NCI-H345 treated with DMSO at 0.1 percent for 48 hours (cell line): Measurements from ENCODE around the gene PKD1.

Experiments
- DNase-seq: peaks from one replicate; lab custom pipeline; 2025; ENCODE audit not compliant: unreplicated experiment; lab: John Stamatoyannopoulos, UW

The PKD1 gene

DNA sequence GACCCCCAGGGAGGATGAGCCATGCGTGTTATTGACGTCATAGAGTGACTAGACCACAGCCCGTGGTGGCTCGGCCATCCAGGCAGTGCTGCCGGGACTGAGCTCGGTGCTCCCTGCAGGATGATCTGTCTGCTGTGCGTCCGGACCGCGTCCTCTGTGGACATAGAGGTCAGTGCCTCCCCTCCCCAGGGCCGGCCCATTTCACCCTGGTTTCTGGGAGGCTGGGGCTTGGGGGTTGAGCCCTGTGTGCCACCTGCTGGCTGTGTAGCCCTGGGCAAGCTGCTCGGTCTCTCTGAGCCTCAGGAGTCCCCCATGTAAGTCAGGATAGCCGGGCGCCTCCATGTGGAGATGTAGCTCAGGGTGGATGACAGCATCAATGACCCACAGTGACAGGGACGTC is 79.6 kb downstream of the PKD1 start:
- DNase-seq, result no peak

DNA sequence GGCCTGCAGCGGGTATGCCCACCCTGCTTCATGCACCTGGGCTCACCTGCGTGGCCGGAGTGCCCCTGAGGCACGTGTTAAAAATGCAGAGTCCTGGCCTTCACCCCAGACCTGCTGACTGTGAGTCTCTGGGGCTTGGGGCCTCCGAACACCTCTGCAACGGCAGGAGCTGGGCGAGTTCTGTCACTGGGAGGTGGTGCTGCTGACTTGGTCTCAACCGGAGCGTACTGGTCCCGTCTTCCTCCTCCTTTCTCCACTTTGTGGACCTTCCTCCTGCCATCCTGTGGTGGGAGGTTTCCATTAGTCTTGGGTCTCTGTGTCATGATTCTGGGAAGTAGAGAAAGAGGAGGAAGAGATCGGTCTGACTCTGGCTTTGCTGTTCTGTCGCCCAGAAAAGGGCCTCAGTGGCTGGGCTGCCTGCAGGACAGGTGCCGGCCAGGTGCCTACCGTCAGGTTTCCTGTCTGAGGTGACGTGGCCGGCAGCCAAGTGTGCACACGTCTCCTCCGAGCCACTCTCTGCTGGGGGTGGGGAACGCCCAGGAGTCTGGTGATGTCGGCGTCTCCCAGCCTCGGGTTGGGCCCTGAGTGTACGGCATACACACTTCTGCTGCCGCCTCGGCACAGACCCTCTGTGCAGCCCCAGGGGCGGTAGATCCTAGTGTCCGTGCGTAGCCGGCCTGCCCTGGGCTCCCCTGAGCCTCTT is 81.0 kb downstream of the PKD1 start:
- peak; percentile 60 for DNase-seq

DNA sequence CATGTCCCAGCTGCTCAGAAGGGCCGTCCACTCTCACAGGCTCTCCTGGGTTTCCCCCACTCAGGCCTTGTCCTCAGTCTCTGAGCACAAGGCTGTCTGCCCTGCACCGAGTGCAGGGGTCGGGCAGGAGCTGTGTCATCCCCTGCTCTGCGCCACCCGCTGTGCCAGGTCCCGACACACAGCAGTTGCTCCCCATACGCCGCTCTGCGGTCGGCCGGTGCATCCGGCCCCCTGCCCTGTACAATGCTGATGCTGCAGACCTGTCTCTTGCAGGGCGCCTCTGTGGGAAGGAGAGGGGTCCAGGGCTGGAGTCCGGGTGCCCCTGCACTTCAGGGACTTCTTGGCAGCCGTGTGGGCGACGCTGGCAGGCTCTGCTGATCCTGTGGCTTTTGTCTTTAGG is 81.8 kb downstream of the PKD1 start:
- DNase-seq, result no peak

DNA sequence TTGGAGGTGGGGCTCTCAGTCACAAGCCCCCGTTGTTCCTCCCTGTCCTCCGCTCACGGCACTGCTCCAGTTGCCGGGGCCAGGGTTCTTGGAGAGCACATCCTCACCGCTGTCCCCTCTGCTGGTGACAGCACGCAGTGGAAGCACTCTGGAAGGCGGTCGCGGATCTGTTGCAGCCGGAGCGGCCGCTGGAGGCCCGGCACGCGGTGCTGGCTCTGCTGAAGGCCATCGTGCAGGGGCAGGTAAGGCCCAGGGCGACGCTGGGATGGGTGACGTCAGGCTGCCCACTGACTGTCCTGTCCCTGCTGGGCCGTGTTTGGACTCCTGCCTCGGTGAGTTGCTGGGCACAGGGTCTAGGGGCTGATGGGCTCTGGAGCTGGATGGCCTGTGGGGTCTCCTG is 82.5 kb downstream of the PKD1 start:
- no peak for DNase-seq

DNA sequence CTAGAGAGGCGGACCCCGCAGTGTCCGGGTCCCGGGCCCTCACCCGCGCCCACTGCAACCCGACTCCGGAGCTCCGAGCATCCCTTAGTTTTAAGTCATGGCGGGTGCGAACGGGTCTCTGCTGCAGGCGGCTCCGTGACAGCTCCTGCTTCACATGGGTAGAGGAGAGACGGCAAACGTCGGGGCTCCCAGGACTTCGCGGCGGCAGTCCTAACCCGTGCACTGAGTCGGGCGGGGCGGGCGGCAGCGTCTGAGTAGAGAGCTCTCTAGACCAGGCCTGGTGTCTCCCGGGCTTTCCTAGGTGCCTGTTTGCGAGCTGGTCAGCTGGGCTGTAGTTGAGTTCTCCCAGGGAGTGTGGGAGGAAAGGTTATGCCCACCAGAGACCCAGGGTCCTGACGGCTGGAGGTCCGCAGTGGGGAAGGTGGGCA is 87.6 kb downstream of the PKD1 start:
- DNase-seq, result no peak

DNA sequence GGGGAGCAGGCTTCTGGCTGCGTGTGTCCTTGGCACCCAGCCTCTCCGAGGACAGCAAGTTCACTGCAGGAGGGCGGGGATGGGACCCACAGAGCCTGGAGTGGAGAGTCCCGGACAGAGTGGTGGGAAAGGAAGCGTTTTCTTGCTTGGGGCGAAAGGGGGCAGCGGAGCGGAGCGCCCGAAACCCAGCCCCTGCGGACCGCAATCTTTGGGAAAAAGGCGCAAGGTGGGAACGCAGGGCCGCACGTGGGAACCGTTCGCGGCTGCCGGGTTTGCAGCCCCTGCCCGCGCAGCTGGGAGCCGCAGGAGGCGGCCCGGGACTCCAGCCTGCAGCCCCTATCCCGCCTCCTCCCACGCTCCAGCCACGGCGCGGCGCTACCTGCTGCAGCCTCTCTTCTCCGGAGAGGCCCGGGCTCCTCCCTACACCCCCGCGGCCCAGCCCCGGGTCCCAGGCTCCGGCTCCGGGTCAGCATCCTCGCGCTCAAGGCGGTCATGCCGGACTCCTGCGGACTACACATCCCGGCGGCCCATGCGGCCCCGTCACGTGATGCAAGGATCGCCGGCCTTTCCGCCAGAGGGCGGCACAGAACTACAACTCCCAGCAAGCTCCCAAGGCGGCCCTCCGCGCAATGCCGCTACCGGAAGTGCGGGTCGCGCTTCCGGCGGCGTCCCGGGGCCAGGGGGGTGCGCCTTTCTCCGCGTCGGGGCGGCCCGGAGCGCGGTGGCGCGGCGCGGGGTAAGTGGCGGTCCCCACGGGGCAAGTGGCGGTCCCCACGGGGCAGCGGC is 88.2 kb downstream of the PKD1 start, which contains the start of the genes NTHL1 and TSC2:
Gene NTHL1, minus strand, starts transcription at position 505 of the 786 bp plus-strand sequence. Its CDS starts 11 bp downstream, at position 494.
Gene TSC2, plus strand, starts transcription at position 656 of the 786 bp plus-strand sequence. CDS start 631 bp downstream, outside the sequence.
- peak; percentile 91 for DNase-seq

DNA sequence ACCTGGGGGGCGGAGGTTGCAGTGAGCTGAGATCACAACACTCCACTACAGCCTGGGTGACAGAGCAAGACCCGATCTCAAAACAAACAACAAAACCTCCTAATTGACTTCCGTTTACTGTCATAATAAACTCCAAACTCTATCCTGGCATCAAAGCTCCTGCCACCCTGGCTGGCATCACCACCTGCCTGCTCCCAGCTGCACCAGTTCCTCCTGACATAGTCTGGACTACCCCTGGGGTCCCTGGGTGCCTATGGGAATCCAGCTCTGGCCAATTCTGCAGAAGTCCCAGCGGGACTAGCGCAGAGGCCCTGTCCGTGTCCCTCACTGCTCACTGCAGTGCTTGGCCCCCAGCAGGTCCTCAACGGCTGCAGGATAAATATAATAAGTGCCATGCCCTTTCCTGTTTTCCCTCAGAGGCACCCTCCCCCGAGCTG is 88.8 kb downstream of the PKD1 start:
- DNase-seq, result no peak

DNA sequence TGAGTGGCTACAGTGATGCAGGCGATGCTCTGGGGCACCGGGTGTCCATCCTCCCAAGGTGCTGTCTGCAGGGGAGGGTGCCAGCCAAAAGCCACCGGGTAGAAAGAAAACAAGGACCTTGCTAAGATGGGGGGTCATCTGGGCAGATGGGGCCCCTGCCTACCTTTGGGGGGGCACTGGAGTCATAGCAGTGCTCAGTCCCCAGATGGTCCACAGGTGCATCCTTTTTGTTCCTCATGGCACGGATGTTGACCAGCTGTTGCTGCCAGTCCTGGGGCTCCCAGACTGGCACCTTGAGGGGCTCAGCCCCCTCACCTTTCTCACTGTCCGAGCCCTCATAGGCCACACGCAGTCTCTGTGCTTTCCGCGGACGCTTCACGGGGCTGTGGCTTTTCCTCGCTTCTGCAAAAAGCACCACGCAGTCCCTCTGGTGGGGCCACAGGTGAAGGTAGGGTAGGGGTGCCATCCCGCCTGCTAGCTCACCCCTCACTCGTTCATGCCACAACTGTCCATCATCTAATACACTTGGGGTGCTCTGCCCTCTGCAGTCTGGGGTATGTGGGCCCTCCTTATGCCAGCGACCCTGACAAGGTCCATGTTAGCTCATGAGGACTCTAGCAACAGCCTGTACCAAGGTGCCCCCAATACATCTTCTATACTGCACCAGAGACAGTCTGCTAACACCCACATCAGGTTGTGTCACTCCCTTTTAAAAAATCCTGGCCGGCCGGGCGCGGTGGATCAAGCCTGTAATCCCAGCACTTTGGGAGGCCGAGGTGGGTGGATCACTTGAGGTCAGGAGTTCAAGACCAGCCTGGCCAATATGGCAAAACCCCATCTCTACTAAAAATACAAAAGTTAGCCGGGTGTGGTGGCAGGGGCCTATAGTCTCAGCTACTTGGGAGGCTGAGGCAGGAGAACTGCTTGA is 89.5 kb downstream of the PKD1 start:
- DNase-seq, result no peak

DNA sequence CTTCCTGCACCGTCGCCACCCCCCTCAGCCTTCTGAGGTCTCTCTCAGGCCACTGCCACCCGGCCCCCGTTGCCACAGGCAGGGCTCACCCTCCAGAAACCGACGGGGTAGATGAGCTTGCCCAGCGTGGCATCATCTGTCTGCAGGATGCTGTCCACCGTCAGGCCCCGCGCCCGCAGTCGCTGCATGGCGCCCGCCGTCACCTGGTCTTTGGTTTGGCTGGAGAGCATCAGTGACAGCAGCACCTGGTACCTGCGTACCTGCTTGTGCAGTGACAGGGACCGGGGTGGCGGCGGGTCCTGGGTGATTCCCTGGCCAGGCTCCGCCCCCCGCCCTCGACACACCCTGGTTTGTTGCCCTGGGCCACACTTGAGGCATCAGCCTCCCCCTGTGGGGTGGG is 91.2 kb downstream of the PKD1 start:
- no peak for DNase-seq

DNA sequence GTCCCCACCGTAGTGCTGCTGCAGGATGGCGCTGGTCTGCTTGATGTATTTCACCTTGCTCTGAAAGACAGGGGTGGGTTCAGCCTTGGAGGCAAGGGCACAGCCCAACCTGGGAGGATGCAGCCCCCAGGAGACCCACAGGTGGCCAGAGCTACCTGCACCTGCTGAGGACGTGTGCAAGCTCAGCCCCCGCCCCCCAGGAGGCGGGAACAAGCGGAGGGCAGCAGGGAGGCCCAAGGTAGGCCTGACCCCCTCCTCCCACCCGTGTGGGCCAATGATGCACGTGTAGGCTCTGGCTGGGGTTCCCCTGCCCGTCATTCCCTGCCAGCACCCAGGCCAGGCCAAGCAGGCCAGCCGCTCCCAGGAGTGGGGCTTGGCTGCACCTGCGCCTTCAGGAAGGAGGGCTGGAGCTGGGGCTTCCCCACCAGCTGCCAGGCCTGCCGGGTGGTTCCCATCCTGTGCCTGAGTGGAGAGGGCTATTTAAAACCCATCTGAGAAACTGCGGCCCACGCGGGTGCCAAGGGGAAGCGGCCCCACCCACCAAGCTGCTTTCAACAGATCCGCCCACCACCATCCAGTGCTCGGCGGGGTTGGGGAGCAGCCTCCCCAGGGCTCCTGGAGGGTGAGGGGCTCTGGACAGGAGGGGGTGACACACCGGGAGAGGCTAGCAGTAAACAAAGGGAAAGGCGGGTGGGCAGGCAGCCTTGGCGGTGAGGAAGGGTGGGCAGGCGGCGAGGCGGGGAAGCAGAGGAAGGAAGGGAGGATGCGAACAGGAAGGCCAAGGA is 91.8 kb downstream of the PKD1 start:
- no peak for DNase-seq

DNA sequence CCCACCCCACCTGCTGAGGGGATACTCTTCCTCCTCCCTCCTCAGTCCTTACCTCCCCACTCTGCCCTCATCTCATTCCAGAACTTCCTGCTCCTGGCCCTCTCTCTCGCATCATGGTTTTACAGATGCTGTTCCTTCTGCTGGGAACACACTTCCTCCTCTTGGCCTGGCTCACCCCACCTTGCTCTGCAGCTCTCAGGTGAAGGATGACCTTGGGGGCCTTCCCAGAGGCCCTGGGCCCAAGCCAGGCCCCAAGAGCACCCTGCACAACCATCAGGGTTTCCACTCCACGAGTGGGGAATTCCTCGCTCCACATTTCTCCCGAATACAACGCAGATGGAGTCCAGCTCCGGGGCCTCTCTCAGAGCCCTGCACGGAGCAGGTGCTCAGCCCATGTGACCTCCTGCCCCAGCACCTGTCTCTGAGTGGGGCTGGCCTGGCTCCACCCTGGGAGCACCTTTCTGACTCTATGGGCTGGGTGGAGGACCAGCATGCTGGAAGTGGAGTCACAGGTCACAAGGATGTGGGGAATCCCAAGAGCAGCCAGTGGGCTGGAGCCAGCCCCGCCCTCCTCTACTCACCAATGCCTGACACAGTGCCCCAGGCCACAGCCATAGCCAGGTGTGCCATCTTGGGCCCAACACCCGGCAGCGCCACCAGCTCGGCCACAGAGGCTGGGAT is 92.6 kb downstream of the PKD1 start:
- DNase-seq, result no peak

DNA sequence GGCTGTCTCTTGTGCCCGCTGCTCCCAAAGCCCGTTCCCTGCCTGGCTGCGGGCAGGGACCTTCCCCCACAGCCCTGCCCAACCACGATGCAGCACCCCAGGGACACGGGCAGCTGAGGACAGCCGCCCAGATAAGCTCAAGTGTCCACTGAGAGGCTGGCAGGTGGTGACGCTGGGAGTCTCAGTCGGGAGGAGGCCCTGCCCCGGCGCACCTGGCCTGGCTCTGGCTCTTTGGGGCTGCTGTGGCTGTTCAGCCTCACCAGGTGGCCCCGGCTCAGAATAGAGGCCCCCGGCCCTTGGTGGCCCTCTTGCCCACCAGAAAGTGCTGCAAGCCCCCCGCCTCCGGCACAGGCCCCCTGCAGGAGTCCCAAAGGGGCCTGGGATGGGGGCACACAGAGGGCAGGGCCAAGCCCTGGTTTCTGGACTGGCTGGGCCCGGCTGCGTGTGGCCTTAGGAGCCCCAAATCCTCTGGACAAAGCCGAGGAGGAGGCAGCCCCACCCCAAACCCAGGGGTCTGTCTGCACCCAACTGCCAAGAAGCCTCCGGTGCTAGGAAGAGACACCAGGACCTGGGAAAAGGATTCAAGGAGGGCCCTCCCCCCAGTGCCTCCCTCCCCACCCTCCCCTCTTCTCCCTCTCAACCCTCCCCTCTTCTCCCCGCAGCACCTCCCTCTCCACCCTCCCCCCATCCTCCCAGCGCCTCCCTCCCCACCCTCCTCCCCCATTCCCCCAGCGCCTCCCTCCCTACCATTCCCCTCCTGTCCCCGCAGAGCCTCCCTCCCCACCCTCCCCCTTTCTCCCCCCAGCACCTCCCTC is 93.3 kb downstream of the PKD1 start:
- peak; percentile 82 for DNase-seq

DNA sequence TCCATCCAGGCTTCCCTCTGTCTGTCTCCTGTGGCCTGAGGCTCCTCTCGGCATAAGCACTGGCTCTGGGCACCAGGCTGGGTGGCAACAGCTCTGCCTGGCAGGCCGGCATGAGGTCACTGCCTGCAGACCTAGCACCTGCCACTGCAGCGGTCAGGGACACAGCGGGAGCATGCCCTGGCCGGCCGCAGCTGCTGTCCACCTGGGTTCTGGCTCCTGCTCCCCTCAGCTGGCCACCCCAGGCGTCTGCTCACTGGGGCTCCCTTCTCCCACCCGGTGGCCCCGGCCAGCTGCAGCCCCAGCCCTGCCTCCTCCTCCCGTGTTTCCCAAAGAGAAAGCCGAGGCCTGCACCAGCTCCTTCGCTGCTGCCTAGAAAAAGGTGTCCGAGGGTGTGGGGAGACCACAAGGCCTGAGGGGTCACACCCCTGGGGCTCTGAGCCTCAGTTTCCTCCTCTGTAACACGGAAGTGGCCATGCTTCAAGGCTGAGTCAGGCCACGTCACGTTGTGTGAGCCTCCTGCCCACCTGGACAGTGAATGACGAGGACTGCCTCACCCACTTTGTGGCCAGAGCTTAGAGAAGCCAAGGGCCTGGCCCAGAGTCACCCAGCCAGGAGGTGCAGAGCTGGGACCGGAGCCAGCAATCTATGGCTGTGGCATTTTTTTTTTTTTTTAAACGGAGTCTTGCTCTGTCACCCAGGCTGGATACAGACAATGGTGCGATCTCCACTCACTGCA is 94.7 kb downstream of the PKD1 start:
- no peak for DNase-seq

DNA sequence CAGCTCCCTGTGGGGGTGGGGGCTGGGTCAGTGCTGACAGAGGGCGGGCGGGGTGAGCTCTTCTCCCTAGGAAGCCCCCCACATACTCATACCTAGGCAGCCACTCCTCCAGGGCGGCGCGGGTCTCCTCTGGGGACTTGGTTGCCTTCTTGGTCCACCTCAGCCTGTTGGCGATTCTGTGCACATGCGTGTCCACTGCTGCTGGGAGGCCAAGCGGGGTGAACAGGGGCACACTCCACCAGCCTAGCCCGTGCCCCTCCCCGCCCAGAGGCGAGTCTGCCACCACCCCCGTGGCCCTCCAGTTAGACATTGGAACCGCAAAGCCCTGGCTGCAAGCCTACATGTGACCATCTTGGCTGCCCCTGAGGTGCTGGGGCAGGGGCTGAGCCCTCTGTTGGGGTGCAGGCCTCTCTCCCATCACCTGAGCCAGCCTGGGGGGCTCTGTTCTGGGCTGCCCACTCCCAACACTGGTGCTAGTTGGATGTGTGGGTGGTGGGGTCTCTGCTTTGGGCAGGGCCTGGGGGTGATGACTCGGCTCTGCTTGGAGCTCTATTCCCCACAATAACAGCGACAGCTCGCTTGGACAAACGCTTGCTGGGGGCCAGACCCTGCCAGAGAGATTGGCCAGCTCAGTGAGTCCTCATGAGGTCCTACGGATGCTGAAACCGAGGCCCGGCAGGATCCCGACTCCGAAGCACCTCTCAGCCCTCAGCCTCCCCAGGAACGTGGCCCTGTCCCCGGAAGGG is 95.5 kb downstream of the PKD1 start:
- no peak for DNase-seq

DNA sequence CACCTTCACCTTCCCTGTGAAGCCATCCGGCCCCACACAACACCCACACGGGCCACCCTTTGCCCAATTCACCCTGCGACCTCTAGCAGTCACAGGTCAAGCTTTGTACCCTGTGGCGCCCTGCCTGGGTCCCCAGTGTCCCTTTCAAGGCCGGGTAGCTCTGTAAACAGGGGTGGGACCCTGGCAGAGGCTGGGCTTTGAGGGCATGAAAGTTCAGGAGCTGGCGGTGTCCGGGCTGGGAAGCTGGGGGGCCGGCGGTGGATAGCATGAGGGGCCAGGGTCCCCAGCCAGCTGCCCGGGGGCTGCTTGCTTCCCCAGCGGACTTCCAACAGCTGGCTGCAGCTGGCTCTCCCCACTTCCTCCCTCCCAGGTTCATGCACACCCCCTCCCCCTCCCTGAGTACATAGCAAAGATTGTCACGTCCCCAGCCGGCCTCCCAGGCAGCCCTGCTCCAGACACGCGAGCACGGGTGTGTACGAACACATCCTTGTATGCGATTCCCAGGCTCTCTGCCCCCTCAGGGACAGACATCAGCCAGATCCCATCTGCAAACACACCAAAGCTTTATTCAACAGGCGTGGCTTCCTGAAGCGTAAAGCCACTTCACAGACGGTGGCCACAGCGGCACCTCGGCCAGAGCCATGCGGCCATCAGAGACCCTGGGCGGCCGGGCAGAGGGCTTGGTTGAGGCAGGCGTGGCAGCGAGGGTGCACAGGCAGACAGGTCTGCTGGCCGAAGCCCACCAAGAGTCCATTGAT is 96.2 kb downstream of the PKD1 start:
- no peak for DNase-seq
